ENCODE data around the gene ACSM2B. TPM values are rescaled to one million over a fixed set of nuclear protein-coding genes. Genes with fewer than 3 reads are reported as not detected.
"Not testable (repeated sequence)": the region's sequence is repeated elsewhere in the genome, so short reads cannot be mapped to it uniquely, and the experiment has no call there.

The ACSM2B gene, protein sequence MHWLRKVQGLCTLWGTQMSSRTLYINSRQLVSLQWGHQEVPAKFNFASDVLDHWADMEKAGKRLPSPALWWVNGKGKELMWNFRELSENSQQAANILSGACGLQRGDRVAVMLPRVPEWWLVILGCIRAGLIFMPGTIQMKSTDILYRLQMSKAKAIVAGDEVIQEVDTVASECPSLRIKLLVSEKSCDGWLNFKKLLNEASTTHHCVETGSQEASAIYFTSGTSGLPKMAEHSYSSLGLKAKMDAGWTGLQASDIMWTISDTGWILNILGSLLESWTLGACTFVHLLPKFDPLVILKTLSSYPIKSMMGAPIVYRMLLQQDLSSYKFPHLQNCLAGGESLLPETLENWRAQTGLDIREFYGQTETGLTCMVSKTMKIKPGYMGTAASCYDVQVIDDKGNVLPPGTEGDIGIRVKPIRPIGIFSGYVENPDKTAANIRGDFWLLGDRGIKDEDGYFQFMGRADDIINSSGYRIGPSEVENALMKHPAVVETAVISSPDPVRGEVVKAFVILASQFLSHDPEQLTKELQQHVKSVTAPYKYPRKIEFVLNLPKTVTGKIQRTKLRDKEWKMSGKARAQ
- polyA plus RNA-seq (2013, experiment 1 of 2): not detected
- not detected for polyA plus RNA-seq (2013, experiment 2 of 2)

DNA sequence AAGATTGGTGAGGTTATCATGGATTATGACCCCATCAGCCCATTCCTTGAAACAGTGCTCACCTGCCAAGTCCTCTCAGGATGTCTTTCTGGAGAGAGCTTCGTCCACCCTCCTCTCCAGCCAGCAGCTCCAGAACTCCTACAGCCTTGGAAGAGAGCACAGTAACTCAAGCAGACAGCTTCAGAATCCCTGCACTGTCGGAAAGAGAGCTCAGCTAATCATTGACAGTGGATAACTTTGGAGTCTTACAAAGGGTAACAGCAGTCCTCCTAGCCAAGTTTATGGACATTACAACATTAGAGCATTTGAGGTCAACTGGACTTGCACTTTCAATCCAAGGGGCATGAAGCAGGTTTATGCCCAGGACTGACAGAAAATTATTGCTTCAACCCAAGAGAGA, at the start of gene ACSM2B:
TSS of gene ACSM2B (minus strand) at position 223 of the 400 bp plus-strand sequence. CDS start 11,522 bp downstream, outside the sequence.
- no CpG with 5 or more reads among the region's 2 CpGs for WGBS, 2 donors (ENCODE audit: extremely low coverage in 2 of 2, insufficient read length in 2 of 2, insufficient replicate concordance in 1 of 2)
- not testable (repeated sequence) for H3K4ac ChIP-seq (ENCODE audit: low read length); DNase-seq (ENCODE audit: low spot score); H3K9me3 ChIP-seq (replicated peaks in 1 of 2; ENCODE audit: control insufficient read depth in 2 of 2, insufficient read depth in 1 of 2, low read depth in 1 of 2, low read length in 2 of 2); H2BK12ac ChIP-seq (ENCODE audit: low read length); H3K23ac ChIP-seq (ENCODE audit: low read depth, low read length, poor library complexity); H3K79me1 ChIP-seq (ENCODE audit: low read depth, low read length); H3K4me2 ChIP-seq (ENCODE audit: insufficient read depth, low read length, poor library complexity, severe bottlenecking); H2AFZ ChIP-seq (ENCODE audit: low read length); H2BK5ac ChIP-seq (ENCODE audit: low read length); H3K18ac ChIP-seq (ENCODE audit: low read length); H3K9ac ChIP-seq (ENCODE audit: low read depth, low read length, poor library complexity); H2BK15ac ChIP-seq (ENCODE audit: low read length); H4K91ac ChIP-seq (ENCODE audit: low read depth, low read length, poor library complexity); H3K27ac ChIP-seq (replicated peaks; ENCODE audit: low read length); H3K36me3 ChIP-seq (replicated peaks in 1 of 2; ENCODE audit: control insufficient read depth in 2 of 2, insufficient read depth in 2 of 2, low read length in 2 of 2); H3K27me3 ChIP-seq (ENCODE audit: control insufficient read depth in 3 of 3, insufficient read depth in 3 of 3, low read depth in 1 of 3, low read length in 3 of 3); H4K8ac ChIP-seq (ENCODE audit: low read depth, low read length); H3K14ac ChIP-seq (ENCODE audit: low read length); H3K4me3 ChIP-seq (ENCODE audit: low read length in 2 of 2); H2AK5ac ChIP-seq (ENCODE audit: low read depth, low read length); H2BK120ac ChIP-seq (ENCODE audit: low read depth, low read length); H3K4me1 ChIP-seq (ENCODE audit: control insufficient read depth in 2 of 2, insufficient read depth in 1 of 2, low read depth in 1 of 2, low read length in 2 of 2)

- Histone ChIP-seq H3K14ac (ENCODE audit: low read length) (peak overlapping the region; percentile 73), H2AK5ac (ENCODE audit: low read depth, low read length) (peak overlapping the region; percentile 49), H3K9me3 (replicated peaks in 1 of 2; ENCODE audit: control insufficient read depth in 2 of 2, insufficient read depth in 1 of 2, low read depth in 1 of 2, low read length in 2 of 2) (no peaks in the 10 kb centered on the region), H3K9ac (ENCODE audit: low read depth, low read length, poor library complexity) (no peak overlapping the region), H3K4me2 (ENCODE audit: insufficient read depth, low read length, poor library complexity, severe bottlenecking) (no peak overlapping the region), H2AFZ (ENCODE audit: low read length) (no peak overlapping the region), H2BK5ac (ENCODE audit: low read length) (no peak overlapping the region), H3K4me3 (ENCODE audit: low read length in 2 of 2) (no peak overlapping the region), H4K91ac (ENCODE audit: low read depth, low read length, poor library complexity) (no peak overlapping the region), H2BK15ac (ENCODE audit: low read length) (no peak overlapping the region), H3K4ac (ENCODE audit: low read length) (no peak overlapping the region), H3K4me1 (ENCODE audit: control insufficient read depth in 2 of 2, insufficient read depth in 1 of 2, low read depth in 1 of 2, low read length in 2 of 2) (no peaks in the 10 kb centered on the region), H2BK120ac (ENCODE audit: low read depth, low read length) (no peak overlapping the region), H3K18ac (ENCODE audit: low read length) (peak overlapping the region; percentile 37), H2BK12ac (ENCODE audit: low read length) (no peak overlapping the region), H3K27ac (replicated peaks; ENCODE audit: low read length) (no peak overlapping the region), H3K79me1 (ENCODE audit: low read depth, low read length) (no peaks in the 10 kb centered on the region), H3K36me3 (replicated peaks in 1 of 2; ENCODE audit: control insufficient read depth in 2 of 2, insufficient read depth in 2 of 2, low read length in 2 of 2) (no peaks in the 10 kb centered on the region), H3K23ac (ENCODE audit: low read depth, low read length, poor library complexity) (peak overlapping the region; percentile 71), H4K8ac (ENCODE audit: low read depth, low read length) (no peak overlapping the region), H3K27me3 (ENCODE audit: control insufficient read depth in 3 of 3, insufficient read depth in 3 of 3, low read depth in 1 of 3, low read length in 3 of 3) (no peaks in the 10 kb centered on the region)
- no peak for DNase-seq (ENCODE audit: low spot score)
- no CpG with 5 or more reads among the region's 18 CpGs for WGBS, 2 donors (ENCODE audit: extremely low coverage in 2 of 2, insufficient read length in 2 of 2, insufficient replicate concordance in 1 of 2)
Observed at GRCh38 chr16:20624882-20625807, 49.0 kb upstream of the ACSM2B start.

GRCh38 chr16:20624205-20624604, 48.0 kb upstream of the ACSM2B start:
- Histone ChIP-seq H3K23ac (ENCODE audit: low read depth, low read length, poor library complexity) (no peak overlapping the region), H3K9ac (ENCODE audit: low read depth, low read length, poor library complexity) (no peak overlapping the region), H3K27me3 (ENCODE audit: control insufficient read depth in 3 of 3, insufficient read depth in 3 of 3, low read depth in 1 of 3, low read length in 3 of 3) (no peaks in the 10 kb centered on the region), H3K14ac (ENCODE audit: low read length) (peak overlapping the region; percentile 42), H2BK5ac (ENCODE audit: low read length) (no peak overlapping the region), H3K36me3 (replicated peaks in 1 of 2; ENCODE audit: control insufficient read depth in 2 of 2, insufficient read depth in 2 of 2, low read length in 2 of 2) (no peaks in the 10 kb centered on the region), H2AK5ac (ENCODE audit: low read depth, low read length) (no peak overlapping the region), H3K79me1 (ENCODE audit: low read depth, low read length) (no peaks in the 10 kb centered on the region), H4K91ac (ENCODE audit: low read depth, low read length, poor library complexity) (no peak overlapping the region), H4K8ac (ENCODE audit: low read depth, low read length) (no peak overlapping the region), H3K4me1 (ENCODE audit: control insufficient read depth in 2 of 2, insufficient read depth in 1 of 2, low read depth in 1 of 2, low read length in 2 of 2) (no peaks in the 10 kb centered on the region), H3K4ac (ENCODE audit: low read length) (no peak overlapping the region), H2BK120ac (ENCODE audit: low read depth, low read length) (no peak overlapping the region), H3K18ac (ENCODE audit: low read length) (no peak overlapping the region), H3K27ac (replicated peaks; ENCODE audit: low read length) (no peak overlapping the region), H3K4me2 (ENCODE audit: insufficient read depth, low read length, poor library complexity, severe bottlenecking) (no peak overlapping the region), H2AFZ (ENCODE audit: low read length) (no peak overlapping the region), H3K4me3 (ENCODE audit: low read length in 2 of 2) (no peak overlapping the region), H2BK12ac (ENCODE audit: low read length) (no peak overlapping the region), H2BK15ac (ENCODE audit: low read length) (no peak overlapping the region), H3K9me3 (replicated peaks in 1 of 2; ENCODE audit: control insufficient read depth in 2 of 2, insufficient read depth in 1 of 2, low read depth in 1 of 2, low read length in 2 of 2) (no peaks in the 10 kb centered on the region)
- WGBS, 2 donors (ENCODE audit: extremely low coverage in 2 of 2, insufficient read length in 2 of 2, insufficient replicate concordance in 1 of 2): 90% methylated on average over 1 of the region's 1 CpG; no CpG with 5 or more reads in 1 of the 2 donors
- DNase-seq (ENCODE audit: low spot score): no peak

- Histone ChIP-seq H3K9me3 (replicated peaks in 1 of 2; ENCODE audit: control insufficient read depth in 2 of 2, insufficient read depth in 1 of 2, low read depth in 1 of 2, low read length in 2 of 2) (no peaks in the 10 kb centered on the region), H2BK120ac (ENCODE audit: low read depth, low read length) (no peak overlapping the region), H4K8ac (ENCODE audit: low read depth, low read length) (no peak overlapping the region), H3K4me2 (ENCODE audit: insufficient read depth, low read length, poor library complexity, severe bottlenecking) (no peak overlapping the region), H2AK5ac (ENCODE audit: low read depth, low read length) (no peak overlapping the region), H2AFZ (ENCODE audit: low read length) (no peak overlapping the region), H3K36me3 (replicated peaks in 1 of 2; ENCODE audit: control insufficient read depth in 2 of 2, insufficient read depth in 2 of 2, low read length in 2 of 2) (no peaks in the 10 kb centered on the region), H3K9ac (ENCODE audit: low read depth, low read length, poor library complexity) (no peak overlapping the region), H2BK12ac (ENCODE audit: low read length) (no peak overlapping the region), H2BK15ac (ENCODE audit: low read length) (no peak overlapping the region), H2BK5ac (ENCODE audit: low read length) (no peak overlapping the region), H3K4ac (ENCODE audit: low read length) (no peak overlapping the region), H3K4me1 (ENCODE audit: control insufficient read depth in 2 of 2, insufficient read depth in 1 of 2, low read depth in 1 of 2, low read length in 2 of 2) (no peaks in the 10 kb centered on the region), H4K91ac (ENCODE audit: low read depth, low read length, poor library complexity) (no peak overlapping the region), H3K14ac (ENCODE audit: low read length) (no peak overlapping the region), H3K18ac (ENCODE audit: low read length) (no peak overlapping the region), H3K4me3 (ENCODE audit: low read length in 2 of 2) (no peak overlapping the region), H3K27ac (replicated peaks; ENCODE audit: low read length) (no peak overlapping the region), H3K27me3 (ENCODE audit: control insufficient read depth in 3 of 3, insufficient read depth in 3 of 3, low read depth in 1 of 3, low read length in 3 of 3) (no peaks in the 10 kb centered on the region), H3K79me1 (ENCODE audit: low read depth, low read length) (no peaks in the 10 kb centered on the region), H3K23ac (ENCODE audit: low read depth, low read length, poor library complexity) (no peak overlapping the region)
- DNase-seq (ENCODE audit: low spot score): no peak
Observed at GRCh38 chr16:20622498-20622870, 46.3 kb upstream of the ACSM2B start.
